Mucosa of stomach (tissue), 1 donor: ENCODE measurements around the gene CMAS.
A peak's percentile ranks its signal among the peaks of the same experiment; 100 is the strongest.

ENCODE experiments used
- H3K27me3 ChIP-seq: one replicate; pipeline ENCODE4 v1.7.0; 2013; ENCODE audit warnings: mild to moderate bottlenecking, low read length; ENCODE audit not compliant: control insufficient read depth, insufficient read depth
- H3K36me3 ChIP-seq: one replicate; pipeline ENCODE4 v1.7.0; 2013; ENCODE audit warnings: low read length; ENCODE audit not compliant: control insufficient read depth, insufficient read depth
- H3K4me1 ChIP-seq: one replicate; pipeline ENCODE4 v1.7.0; 2013; ENCODE audit warnings: mild to moderate bottlenecking, low read length; ENCODE audit not compliant: control insufficient read depth, insufficient read depth
- H3K4me3 ChIP-seq: one replicate; pipeline ENCODE4 v1.7.0; 2013; ENCODE audit warnings: low read length
- H3K9ac ChIP-seq: one replicate; pipeline ENCODE4 v1.7.0; 2013; ENCODE audit warnings: mild to moderate bottlenecking, low read length, moderate library complexity
- H3K9me3 ChIP-seq: one replicate; pipeline ENCODE4 v1.7.0; 2013; ENCODE audit warnings: mild to moderate bottlenecking, low read length, moderate library complexity; ENCODE audit not compliant: control insufficient read depth
- donor health status: Pancreatic carcinoma.

The CMAS gene

DNA sequence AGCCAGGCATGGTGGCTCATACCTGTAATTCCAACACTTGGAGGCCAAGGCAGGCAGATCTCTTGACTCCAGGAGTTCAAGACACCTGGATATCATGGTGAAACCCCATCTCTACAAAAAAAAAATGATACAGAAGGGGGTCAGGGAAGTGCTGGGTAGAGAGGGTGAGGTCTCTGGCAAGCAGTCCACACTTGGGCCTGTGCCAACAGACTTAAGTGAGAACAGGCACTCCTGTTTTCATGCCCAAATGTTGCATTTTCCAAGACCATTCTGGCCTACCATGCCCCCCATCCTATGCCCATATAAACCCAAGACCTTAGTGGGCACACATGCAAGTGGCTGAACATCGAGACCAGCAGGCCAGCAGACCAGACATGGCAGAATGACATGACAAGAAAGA lies 16.0 kb upstream of the CMAS start:
- no peaks in the 10 kb centered on the region for H3K9me3 ChIP-seq
- no peaks in the 10 kb centered on the region for H3K27me3 ChIP-seq
- no peaks in the 10 kb centered on the region for H3K36me3 ChIP-seq
- no peaks in the 10 kb centered on the region for H3K4me1 ChIP-seq
- no peak overlapping the region for H3K4me3 ChIP-seq
- H3K9ac ChIP-seq: no peak overlapping the region

GRCh38 chr12:22032732-22033131 lies 13.3 kb upstream of the CMAS start:
- H3K9ac ChIP-seq: no peak overlapping the region
- H3K4me3 ChIP-seq: no peak overlapping the region
- H3K4me1 ChIP-seq: no peaks in the 10 kb centered on the region
- no peaks in the 10 kb centered on the region for H3K27me3 ChIP-seq
- no peaks in the 10 kb centered on the region for H3K36me3 ChIP-seq
- H3K9me3 ChIP-seq: no peaks in the 10 kb centered on the region

DNA sequence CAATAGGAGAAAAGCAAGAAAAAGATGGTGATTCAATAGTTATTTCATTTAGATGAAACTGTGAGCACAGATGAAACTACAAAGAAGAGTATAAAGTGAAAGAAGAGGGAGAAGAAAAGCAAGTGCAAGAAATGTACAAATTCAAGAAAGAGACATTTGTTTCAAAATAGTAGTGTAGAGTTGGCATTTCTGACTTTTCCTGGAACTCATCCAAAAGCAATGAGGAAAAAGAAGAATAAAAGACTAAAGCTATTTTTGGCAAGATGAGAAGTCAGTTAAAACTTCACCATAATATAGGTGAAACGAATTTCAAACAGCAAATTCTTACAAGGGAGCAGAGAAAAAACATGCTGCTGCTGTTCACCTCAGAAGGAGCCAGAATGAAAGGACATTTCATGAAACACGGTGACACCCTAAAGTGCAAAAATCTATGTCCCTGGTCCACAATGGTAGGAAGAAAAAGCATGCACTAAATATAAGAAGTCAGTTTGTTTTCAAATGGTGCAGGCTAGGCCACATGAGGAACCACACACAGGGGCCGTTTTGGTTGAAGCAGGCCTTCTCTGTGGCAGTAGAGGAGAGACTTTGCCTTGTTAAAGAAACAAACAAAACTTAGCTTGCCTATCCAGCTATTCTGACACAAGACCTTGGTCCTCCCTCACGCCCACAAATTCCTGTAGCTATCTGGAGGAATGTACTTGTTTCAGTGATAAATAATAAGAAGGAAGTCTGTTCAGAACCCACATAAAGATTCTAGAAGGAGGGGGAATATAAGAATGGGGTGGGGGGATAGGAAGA lies 11.1 kb upstream of the CMAS start:
- no peak overlapping the region for H3K4me3 ChIP-seq
- H3K9ac ChIP-seq: no peak overlapping the region
- no peaks in the 10 kb centered on the region for H3K9me3 ChIP-seq
- H3K4me1 ChIP-seq: no peaks in the 10 kb centered on the region
- H3K36me3 ChIP-seq: no peaks in the 10 kb centered on the region
- H3K27me3 ChIP-seq: no peaks in the 10 kb centered on the region

- H3K27me3 ChIP-seq: no peaks in the 10 kb centered on the region
- H3K9me3 ChIP-seq: no peaks in the 10 kb centered on the region
- H3K36me3 ChIP-seq: no peaks in the 10 kb centered on the region
- no peak overlapping the region for H3K9ac ChIP-seq
- H3K4me3 ChIP-seq: no peak overlapping the region
- H3K4me1 ChIP-seq: no peaks in the 10 kb centered on the region
Observed at GRCh38 chr12:22037947-22038346, 8.1 kb upstream of the CMAS start.

DNA sequence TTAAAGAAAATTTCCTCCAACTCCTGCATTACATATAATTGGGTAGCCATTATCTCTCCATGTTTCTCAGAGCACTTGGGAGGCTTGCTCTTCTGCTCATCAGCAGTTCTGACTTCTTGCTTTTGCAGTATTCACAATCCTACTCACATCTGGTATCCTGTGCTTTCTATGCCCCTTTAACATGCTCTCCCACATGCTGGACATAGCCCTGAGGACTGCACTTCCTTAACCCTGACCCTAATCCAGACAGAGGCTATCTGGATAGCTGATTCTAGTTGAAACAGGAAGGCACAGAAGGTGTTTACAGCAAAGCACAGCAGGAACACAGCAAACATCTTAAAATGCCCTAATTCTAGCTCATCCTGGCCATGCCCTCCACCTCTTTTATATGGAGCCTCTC lies 7.3 kb upstream of the CMAS start:
- Histone ChIP-seq H3K4me1 (peaks cover 8% of the 10 kb centered on the region), H3K27me3 (no peaks in the 10 kb centered on the region), H3K4me3 (no peak overlapping the region), H3K36me3 (no peaks in the 10 kb centered on the region), H3K9ac (no peak overlapping the region), H3K9me3 (no peaks in the 10 kb centered on the region)

- Histone ChIP-seq H3K9me3 (no peaks in the 10 kb centered on the region), H3K4me1 (peaks cover 13% of the 10 kb centered on the region), H3K27me3 (no peaks in the 10 kb centered on the region), H3K9ac (no peak overlapping the region), H3K4me3 (no peak overlapping the region), H3K36me3 (no peaks in the 10 kb centered on the region)
Observed at GRCh38 chr12:22039361-22039760, 6.7 kb upstream of the CMAS start.

- Histone ChIP-seq H3K4me3 (no peak overlapping the region), H3K9me3 (no peaks in the 10 kb centered on the region), H3K36me3 (no peaks in the 10 kb centered on the region), H3K27me3 (no peaks in the 10 kb centered on the region), H3K4me1 (peaks cover 19% of the 10 kb centered on the region), H3K9ac (no peak overlapping the region)
Observed at GRCh38 chr12:22042976-22043669, 2.9 kb upstream of the CMAS start.

- no peak overlapping the region for H3K4me3 ChIP-seq
- peaks cover 19% of the 10 kb centered on the region for H3K4me1 ChIP-seq
- H3K9ac ChIP-seq: no peak overlapping the region
- H3K9me3 ChIP-seq: no peaks in the 10 kb centered on the region
- H3K36me3 ChIP-seq: no peaks in the 10 kb centered on the region
- no peaks in the 10 kb centered on the region for H3K27me3 ChIP-seq
Observed at GRCh38 chr12:22043943-22044342, 2.1 kb upstream of the CMAS start.

- H3K27me3 ChIP-seq: no peaks in the 10 kb centered on the region
- no peak overlapping the region for H3K9ac ChIP-seq
- H3K4me1 ChIP-seq: peaks cover 19% of the 10 kb centered on the region
- no peak overlapping the region for H3K4me3 ChIP-seq
- no peaks in the 10 kb centered on the region for H3K9me3 ChIP-seq
- H3K36me3 ChIP-seq: no peaks in the 10 kb centered on the region
Observed at GRCh38 chr12:22044391-22044790, 1.6 kb upstream of the CMAS start.

DNA sequence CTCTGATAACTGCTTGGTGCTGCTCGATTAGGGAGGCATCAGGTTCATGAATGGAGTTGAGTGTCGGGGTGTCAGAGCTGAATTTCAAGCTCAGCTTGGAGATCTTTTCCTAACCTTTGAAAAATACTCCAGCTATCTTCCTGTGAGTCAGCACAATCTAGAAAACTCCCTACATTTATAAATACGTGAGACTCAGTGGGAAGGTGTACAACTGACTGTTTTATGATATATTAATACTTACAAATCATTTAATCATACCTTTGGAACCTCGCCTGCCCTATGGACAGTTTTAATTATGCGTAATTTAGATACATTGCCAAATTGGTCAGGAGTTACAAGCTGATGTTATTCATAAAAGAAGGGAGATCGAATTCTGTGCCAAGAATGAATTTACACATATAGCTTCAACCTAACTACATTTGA lies 961 bp downstream of the CMAS start:
- H3K9ac ChIP-seq: peak overlapping the region; percentile 95
- peaks cover 28% of the 10 kb centered on the region for H3K4me1 ChIP-seq
- H3K36me3 ChIP-seq: no peaks in the 10 kb centered on the region
- H3K9me3 ChIP-seq: no peaks in the 10 kb centered on the region
- peak overlapping the region; percentile 58 for H3K4me3 ChIP-seq
- no peaks in the 10 kb centered on the region for H3K27me3 ChIP-seq

DNA sequence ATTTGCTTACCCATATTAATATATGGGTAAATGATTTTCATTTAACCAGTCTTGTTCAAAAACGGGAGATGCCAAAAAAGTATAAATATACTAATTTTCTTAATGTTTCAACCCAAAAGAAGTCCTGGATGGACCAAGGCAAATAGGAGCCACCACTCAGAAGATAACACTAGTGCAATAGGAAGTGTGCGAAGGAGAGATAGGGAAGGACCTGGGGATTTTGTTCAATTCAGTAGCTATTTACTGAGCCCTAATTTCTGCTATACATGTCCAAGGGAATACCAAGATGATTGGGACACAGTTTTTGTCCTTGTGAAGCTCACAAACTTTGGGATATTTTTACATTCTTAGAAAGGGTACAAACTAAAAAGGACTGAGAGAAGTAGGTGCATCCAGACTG lies 1.5 kb downstream of the CMAS start:
- Histone ChIP-seq H3K9me3 (no peaks in the 10 kb centered on the region), H3K4me3 (no peak overlapping the region), H3K4me1 (peaks cover 28% of the 10 kb centered on the region), H3K9ac (no peak overlapping the region), H3K27me3 (no peaks in the 10 kb centered on the region), H3K36me3 (no peaks in the 10 kb centered on the region)

- Histone ChIP-seq H3K36me3 (no peaks in the 10 kb centered on the region), H3K9ac (no peak overlapping the region), H3K4me3 (no peak overlapping the region), H3K4me1 (peaks cover 23% of the 10 kb centered on the region), H3K27me3 (no peaks in the 10 kb centered on the region), H3K9me3 (no peaks in the 10 kb centered on the region)
Observed at GRCh38 chr12:22048351-22049041, 2.5 kb downstream of the CMAS start.
